ENCODE measurements around the gene ZNF891.

The ZNF891 gene

DNA sequence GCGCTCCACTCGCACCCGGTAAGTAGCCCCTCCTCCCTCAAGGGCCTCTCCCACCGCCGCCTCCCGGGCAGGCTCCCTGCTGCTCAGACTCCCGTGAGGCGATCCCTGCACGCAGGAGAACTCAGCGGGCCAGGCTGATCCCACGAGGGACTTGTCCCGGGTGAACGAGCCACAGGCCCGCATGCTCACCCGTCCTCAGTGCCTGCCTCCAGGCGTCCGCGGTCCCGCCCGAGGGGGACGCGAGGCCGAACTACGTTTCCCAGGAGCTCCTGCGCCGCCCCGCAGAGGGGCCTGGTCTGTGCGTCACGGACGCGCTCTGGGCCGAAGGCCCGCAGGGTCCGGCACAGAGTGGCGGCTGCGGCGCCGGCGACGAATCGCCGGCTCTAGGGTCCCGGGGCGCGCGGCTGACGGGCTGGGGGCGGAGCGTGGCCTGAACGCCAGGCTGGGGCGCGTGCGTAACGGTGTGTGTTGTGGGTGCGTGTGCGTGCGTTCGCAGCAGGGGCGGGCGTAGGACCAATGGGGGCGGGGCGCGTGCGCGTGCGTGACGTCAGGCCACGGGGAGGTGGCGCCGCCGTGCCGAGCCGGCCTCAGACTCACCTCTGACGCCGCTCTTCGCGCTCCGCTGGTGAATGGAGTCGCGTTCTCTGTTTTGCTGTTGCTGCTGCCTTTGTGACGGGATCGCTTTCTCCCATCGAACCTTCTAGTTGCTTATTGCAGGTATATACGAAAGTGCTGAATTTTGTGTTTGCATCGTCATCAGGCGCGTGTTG lies at the start of gene ZNF891, which contains the start of gene ZNF10:
Gene ZNF891 (minus strand): TSS at position 237 of the 770 bp plus-strand sequence. CDS start 8,356 bp downstream, outside the sequence.
Gene ZNF10 (plus strand): TSS at position 590 of the 770 bp plus-strand sequence. CDS start 13,866 bp downstream, outside the sequence.
- TF ChIP-seq POLR2A (IDR thresholded peaks at IDR 0.05; ENCODE audit: low read length): peak; percentile 84
- TF ChIP-seq GATA1 (IDR thresholded peaks at IDR 0.05; ENCODE audit: low read depth, low read length): no peak
- DNase-seq: peak; percentile 97

GRCh38 chr12:133174901-133175300 lies 44.8 kb upstream of the ZNF891 start:
- no peak for DNase-seq
- TF ChIP-seq POLR2A (IDR thresholded peaks at IDR 0.05; ENCODE audit: low read length) (no peak), GATA1 (IDR thresholded peaks at IDR 0.05; ENCODE audit: low read depth, low read length) (no peak)

- DNase-seq: no peak
- TF ChIP-seq GATA1 (IDR thresholded peaks at IDR 0.05; ENCODE audit: low read depth, low read length) (no peak), POLR2A (IDR thresholded peaks at IDR 0.05; ENCODE audit: low read length) (no peak)
Measured at GRCh38 chr12:133172491-133172890, 42.4 kb upstream of the ZNF891 start.

GRCh38 chr12:133165776-133166175 lies 35.7 kb upstream of the ZNF891 start:
- TF ChIP-seq POLR2A (IDR thresholded peaks at IDR 0.05; ENCODE audit: low read length): no peak
- no peak for TF ChIP-seq GATA1 (IDR thresholded peaks at IDR 0.05; ENCODE audit: low read depth, low read length)
- no peak for DNase-seq

DNA sequence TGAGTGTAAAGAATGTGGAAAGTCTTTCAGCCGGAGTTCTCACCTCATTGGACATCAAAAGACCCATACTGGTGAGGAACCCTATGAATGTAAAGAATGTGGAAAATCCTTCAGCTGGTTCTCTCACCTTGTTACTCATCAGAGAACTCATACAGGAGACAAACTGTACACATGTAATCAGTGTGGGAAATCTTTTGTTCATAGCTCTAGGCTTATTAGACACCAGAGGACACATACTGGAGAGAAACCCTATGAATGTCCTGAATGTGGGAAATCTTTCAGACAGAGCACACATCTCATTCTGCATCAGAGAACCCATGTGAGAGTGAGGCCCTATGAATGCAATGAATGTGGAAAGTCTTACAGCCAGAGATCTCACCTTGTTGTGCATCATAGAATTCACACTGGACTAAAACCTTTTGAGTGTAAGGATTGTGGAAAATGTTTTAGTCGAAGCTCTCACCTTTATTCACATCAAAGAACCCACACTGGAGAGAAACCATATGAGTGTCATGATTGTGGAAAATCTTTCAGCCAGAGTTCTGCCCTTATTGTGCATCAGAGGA lies 26.1 kb upstream of the ZNF891 start:
- TF ChIP-seq POLR2A (IDR thresholded peaks at IDR 0.05; ENCODE audit: low read length) (no peak), GATA1 (IDR thresholded peaks at IDR 0.05; ENCODE audit: low read depth, low read length) (no peak)
- DNase-seq: no peak

GRCh38 chr12:133145981-133146380 lies 15.9 kb upstream of the ZNF891 start:
- no peak for TF ChIP-seq POLR2A (IDR thresholded peaks at IDR 0.05; ENCODE audit: low read length)
- no peak for DNase-seq

DNA sequence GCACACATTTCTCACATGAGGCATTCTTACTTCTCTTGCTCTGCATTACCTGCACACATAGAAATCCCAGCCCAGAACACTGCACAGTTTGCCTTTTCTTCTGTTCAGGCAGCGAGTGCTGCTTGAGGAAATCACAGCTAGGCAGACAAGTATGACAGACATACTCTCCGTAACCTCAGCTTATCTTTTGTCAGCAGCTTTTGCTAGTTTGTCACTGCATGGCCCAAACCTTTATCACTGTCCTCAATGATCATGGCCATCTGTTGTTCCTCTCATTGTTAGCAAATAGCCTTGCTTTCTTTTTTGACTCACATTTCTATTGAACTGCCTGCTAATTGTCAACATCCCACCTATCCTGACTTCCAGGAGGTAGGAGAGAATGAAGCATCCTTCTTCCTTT lies 5.7 kb upstream of the ZNF891 start:
- TF ChIP-seq GATA1 (IDR thresholded peaks at IDR 0.05; ENCODE audit: low read depth, low read length): no peak
- no peak for TF ChIP-seq POLR2A (IDR thresholded peaks at IDR 0.05; ENCODE audit: low read length)
- DNase-seq: peak in 1 of 2 experiments; percentile 32

DNA sequence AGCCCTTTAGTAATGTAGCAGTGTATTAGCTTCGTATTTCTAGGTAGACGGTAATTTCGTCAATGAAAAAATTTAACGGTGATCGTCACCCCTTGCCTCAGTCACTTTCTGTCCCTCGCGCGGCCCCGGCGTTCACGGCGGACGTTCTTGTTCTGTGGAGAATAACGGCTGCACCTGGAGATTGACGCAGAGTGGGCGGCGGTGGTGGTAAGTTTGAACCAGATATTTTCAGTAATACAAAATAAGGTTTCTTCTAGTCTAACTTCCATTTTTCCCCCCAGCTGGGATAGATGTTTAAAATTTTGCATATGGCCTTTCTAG lies 694 bp upstream of the ZNF891 start:
- TF ChIP-seq GATA1 (IDR thresholded peaks at IDR 0.05; ENCODE audit: low read depth, low read length) (no peak), POLR2A (IDR thresholded peaks at IDR 0.05; ENCODE audit: low read length) (peak; percentile 50)
- no peak for DNase-seq

- DNase-seq: no peak
- TF ChIP-seq GATA1 (IDR thresholded peaks at IDR 0.05; ENCODE audit: low read depth, low read length) (no peak), POLR2A (IDR thresholded peaks at IDR 0.05; ENCODE audit: low read length) (no peak)
Measured at GRCh38 chr12:133129368-133130037, 571 bp downstream of the ZNF891 start.

DNA sequence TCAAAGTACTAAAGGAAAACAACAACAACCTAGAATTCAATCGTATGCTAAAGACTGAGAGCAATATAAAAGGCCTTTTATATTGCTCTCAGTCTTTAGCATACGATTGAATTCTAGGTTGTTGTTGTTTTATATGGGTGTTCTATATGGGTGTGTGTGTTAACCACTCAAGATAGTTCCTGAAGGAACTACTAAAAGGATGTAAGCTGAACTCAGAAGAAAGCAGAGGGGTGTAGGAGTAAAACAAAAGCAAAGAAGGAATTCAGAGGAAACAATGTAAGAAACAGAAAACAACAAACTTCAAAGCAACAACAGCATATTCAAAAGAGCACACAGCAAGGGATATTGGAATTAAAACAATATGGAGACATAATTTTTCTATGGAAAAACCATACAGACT lies 5.4 kb downstream of the ZNF891 start:
- DNase-seq: no peak
- TF ChIP-seq GATA1 (IDR thresholded peaks at IDR 0.05; ENCODE audit: low read depth, low read length) (no peak), POLR2A (IDR thresholded peaks at IDR 0.05; ENCODE audit: low read length) (no peak)

- TF ChIP-seq POLR2A (IDR thresholded peaks at IDR 0.05; ENCODE audit: low read length): no peak
- TF ChIP-seq GATA1 (IDR thresholded peaks at IDR 0.05; ENCODE audit: low read depth, low read length): no peak
- DNase-seq: no peak
Measured at GRCh38 chr12:133120385-133121191, 9.5 kb downstream of the ZNF891 start.

DNA sequence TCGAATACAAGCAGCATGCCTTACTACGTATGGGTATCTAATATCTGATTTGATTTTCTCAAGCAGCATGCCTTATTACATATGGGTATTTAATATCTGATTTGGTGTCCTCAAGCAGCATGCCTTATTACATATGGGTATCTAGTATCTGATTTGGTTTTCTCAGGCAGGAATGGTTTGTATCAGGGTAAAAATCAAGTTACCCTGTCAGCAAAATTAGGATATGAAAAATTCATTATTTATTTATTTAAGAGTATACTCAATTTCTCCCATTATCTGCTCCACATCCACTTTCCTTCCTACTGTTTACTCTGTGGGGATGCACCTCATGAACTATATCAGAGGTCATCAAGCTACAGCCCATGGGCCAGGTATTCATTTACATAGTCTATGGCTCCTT lies 21.9 kb downstream of the ZNF891 start:
- no peak for DNase-seq
- TF ChIP-seq POLR2A (IDR thresholded peaks at IDR 0.05; ENCODE audit: low read length) (no peak), GATA1 (IDR thresholded peaks at IDR 0.05; ENCODE audit: low read depth, low read length) (no peak)

- TF ChIP-seq GATA1 (IDR thresholded peaks at IDR 0.05; ENCODE audit: low read depth, low read length): no peak
- no peak for TF ChIP-seq POLR2A (IDR thresholded peaks at IDR 0.05; ENCODE audit: low read length)
- no peak for DNase-seq
Measured at GRCh38 chr12:133107121-133107520, 23.0 kb downstream of the ZNF891 start.

- TF ChIP-seq POLR2A (IDR thresholded peaks at IDR 0.05; ENCODE audit: low read length) (no peak), GATA1 (IDR thresholded peaks at IDR 0.05; ENCODE audit: low read depth, low read length) (no peak)
- peak; percentile 22 to 25 for DNase-seq
Measured at GRCh38 chr12:133106253-133106652, 23.8 kb downstream of the ZNF891 start.
